Measurements from ENCODE around the gene PLCB2. TPM values are rescaled to one million over a fixed set of nuclear protein-coding genes. Genes with fewer than 3 reads are reported as not detected.
A peak's percentile ranks its signal among the peaks of the same experiment; 100 is the strongest.

The PLCB2 gene
- total and polyA plus RNA-seq, 7 experiments from 2014 or later = 19.8 to 359 (median 181) TPM

DNA sequence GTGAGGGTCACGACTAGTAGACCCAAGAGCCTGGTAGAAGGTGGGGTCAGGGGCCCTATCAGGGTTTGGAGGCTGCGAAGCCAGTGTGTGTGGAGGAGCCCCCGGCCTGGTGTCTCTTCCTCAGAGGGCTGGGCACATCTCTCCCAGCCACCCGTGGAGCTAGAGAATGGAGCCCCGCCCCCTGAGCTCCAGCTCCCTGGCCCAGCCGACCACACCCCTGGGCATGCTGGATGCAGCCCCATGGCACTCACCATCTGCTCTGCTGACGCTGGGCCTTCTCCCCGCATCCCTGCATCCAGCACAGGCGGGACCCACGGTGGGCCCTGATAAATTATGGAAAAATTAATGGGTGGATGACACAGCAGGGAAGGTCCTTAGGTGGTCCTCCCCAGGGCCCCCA lies 42.4 kb downstream of the PLCB2 start:
- Histone ChIP-seq H3K4me1 (ENCODE audit: control insufficient read depth in 2 of 2, insufficient read depth in 2 of 2, low read length in 2 of 2) (no peaks in the 10 kb centered on the region), H3K4me3 (ENCODE audit: low read length) (no peak overlapping the region), H3K27me3 (ENCODE audit: control insufficient read depth in 2 of 2, insufficient read depth in 2 of 2, low read length in 2 of 2) (no peaks in the 10 kb centered on the region), H3K9me3 (ENCODE audit: control insufficient read depth in 2 of 3, low read length in 3 of 3) (no peaks in the 10 kb centered on the region), H3K36me3 (ENCODE audit: control insufficient read depth in 2 of 3, insufficient read depth in 3 of 3, low read length in 3 of 3) (no peaks in the 10 kb centered on the region), H3K27ac (ENCODE audit: low read depth, low read length) (no peak overlapping the region)
- no peak for ATAC-seq
- Mint-ChIP-seq H3K4me1 (peaks cover 0 to 2% (median 0%) of the 10 kb centered on the region in 7 donors), H3K36me3 (no peaks in the 10 kb centered on the region), H3K27ac (no peak overlapping the region), H3K27me3 (peaks cover 0 to 15% (median 0%) of the 10 kb centered on the region in 5 donors), H3K4me3 (no peak overlapping the region), H3K9me3 (peaks cover 0 to 1% (median 0%) of the 10 kb centered on the region in 11 donors)
- CTCF ChIA-PET = interaction anchor here (2.2 kb wide), 1 partner anchor 9 kb away, joined by 9 read pairs; no protein-coding TSS in a partner anchor
- no peak for DNase-seq
- intact Hi-C loops (cut with micrococcal nuclease) = no loop called here
- POLR2A ChIA-PET = no interaction called here

- Histone ChIP-seq H3K36me3 (ENCODE audit: control insufficient read depth in 2 of 3, insufficient read depth in 3 of 3, low read length in 3 of 3) (no peaks in the 10 kb centered on the region), H3K9me3 (ENCODE audit: control insufficient read depth in 2 of 3, low read length in 3 of 3) (no peaks in the 10 kb centered on the region), H3K4me1 (ENCODE audit: control insufficient read depth in 2 of 2, insufficient read depth in 2 of 2, low read length in 2 of 2) (no peaks in the 10 kb centered on the region), H3K4me3 (ENCODE audit: low read length) (no peak overlapping the region), H3K27me3 (ENCODE audit: control insufficient read depth in 2 of 2, insufficient read depth in 2 of 2, low read length in 2 of 2) (no peaks in the 10 kb centered on the region), H3K27ac (ENCODE audit: low read depth, low read length) (no peak overlapping the region)
- ATAC-seq (no peak), DNase-seq (no peak)
- ChIA-PET CTCF (interaction anchor here (0.9 to 2.2 kb wide), 2 partner anchors 10 to 73 kb away, joined by 5 to 9 read pairs; no protein-coding TSS in a partner anchor), POLR2A (no interaction called here)
- Mint-ChIP-seq H3K36me3 (no peaks in the 10 kb centered on the region), H3K4me1 (no peaks in the 10 kb centered on the region), H3K4me3 (no peak overlapping the region), H3K27ac (peak overlapping the region in 1 of 9 donors; percentile 41), H3K9me3 (peaks cover 0 to 1% (median 0%) of the 10 kb centered on the region in 11 donors), H3K27me3 (peaks cover 0 to 15% (median 0%) of the 10 kb centered on the region in 5 donors)
- intact Hi-C loops (cut with micrococcal nuclease) = no loop called here
Observed at GRCh38 chr15:40264321-40265153, 43.2 kb downstream of the PLCB2 start.

- Mint-ChIP-seq H3K4me1 (no peaks in the 10 kb centered on the region), H3K4me3 (no peak overlapping the region), H3K36me3 (no peaks in the 10 kb centered on the region), H3K9me3 (peaks cover 0 to 1% (median 0%) of the 10 kb centered on the region in 11 donors), H3K27ac (no peak overlapping the region), H3K27me3 (peaks cover 0 to 15% (median 0%) of the 10 kb centered on the region in 5 donors)
- Histone ChIP-seq H3K27me3 (ENCODE audit: control insufficient read depth in 2 of 2, insufficient read depth in 2 of 2, low read length in 2 of 2) (no peaks in the 10 kb centered on the region), H3K4me1 (ENCODE audit: control insufficient read depth in 2 of 2, insufficient read depth in 2 of 2, low read length in 2 of 2) (no peaks in the 10 kb centered on the region), H3K9me3 (ENCODE audit: control insufficient read depth in 2 of 3, low read length in 3 of 3) (no peaks in the 10 kb centered on the region), H3K4me3 (ENCODE audit: low read length) (no peak overlapping the region), H3K36me3 (ENCODE audit: control insufficient read depth in 2 of 3, insufficient read depth in 3 of 3, low read length in 3 of 3) (no peaks in the 10 kb centered on the region), H3K27ac (ENCODE audit: low read depth, low read length) (no peak overlapping the region)
- intact Hi-C loops (cut with micrococcal nuclease) = no loop called here
- ChIA-PET POLR2A (no interaction called here), CTCF (no interaction called here)
- no peak for ATAC-seq
- no peak for DNase-seq
Observed at GRCh38 chr15:40263024-40263754, 44.5 kb downstream of the PLCB2 start.

- Mint-ChIP-seq H3K4me1 (peaks cover 0 to 2% (median under 1%) of the 10 kb centered on the region in 7 donors), H3K27me3 (peaks cover 7 to 30% (median 15%) of the 10 kb centered on the region in 5 donors), H3K36me3 (no peaks in the 10 kb centered on the region), H3K4me3 (no peak overlapping the region), H3K27ac (no peak overlapping the region), H3K9me3 (peaks cover 0 to 1% (median 0%) of the 10 kb centered on the region in 11 donors)
- Histone ChIP-seq H3K9me3 (ENCODE audit: control insufficient read depth in 2 of 3, low read length in 3 of 3) (no peaks in the 10 kb centered on the region), H3K27ac (ENCODE audit: low read depth, low read length) (no peak overlapping the region), H3K4me1 (ENCODE audit: control insufficient read depth in 2 of 2, insufficient read depth in 2 of 2, low read length in 2 of 2) (peaks cover 0 to 5% of the 10 kb centered on the region in 2 donors), H3K36me3 (ENCODE audit: control insufficient read depth in 2 of 3, insufficient read depth in 3 of 3, low read length in 3 of 3) (no peaks in the 10 kb centered on the region), H3K4me3 (ENCODE audit: low read length) (no peak overlapping the region), H3K27me3 (ENCODE audit: control insufficient read depth in 2 of 2, insufficient read depth in 2 of 2, low read length in 2 of 2) (no peaks in the 10 kb centered on the region)
- intact Hi-C loops (cut with micrococcal nuclease) = no loop called here
- ChIA-PET CTCF (interaction anchor here (0.7 kb wide), 1 partner anchor 14 kb away, joined by 3 read pairs; no protein-coding TSS in a partner anchor), POLR2A (no interaction called here)
- ATAC-seq = no peak
- no peak for DNase-seq
Observed at GRCh38 chr15:40259021-40259420, 48.7 kb downstream of the PLCB2 start.

GRCh38 chr15:40258544-40258943 lies 49.2 kb downstream of the PLCB2 start:
- peaks cover 11 to 32% (median 20%) of the 10 kb centered on the region in 5 donors for H3K27me3 Mint-ChIP-seq
- Histone ChIP-seq H3K36me3 (ENCODE audit: control insufficient read depth in 2 of 3, insufficient read depth in 3 of 3, low read length in 3 of 3) (no peaks in the 10 kb centered on the region), H3K27me3 (ENCODE audit: control insufficient read depth in 2 of 2, insufficient read depth in 2 of 2, low read length in 2 of 2) (no peaks in the 10 kb centered on the region), H3K27ac (ENCODE audit: low read depth, low read length) (no peak overlapping the region), H3K4me1 (ENCODE audit: control insufficient read depth in 2 of 2, insufficient read depth in 2 of 2, low read length in 2 of 2) (peaks cover 0 to 5% of the 10 kb centered on the region in 2 donors), H3K4me3 (ENCODE audit: low read length) (no peak overlapping the region), H3K9me3 (ENCODE audit: control insufficient read depth in 2 of 3, low read length in 3 of 3) (no peaks in the 10 kb centered on the region)
- ATAC-seq = no peak
- DNase-seq = no peak
- POLR2A ChIA-PET = no interaction called here
- peaks cover 0 to 6% (median 5%) of the 10 kb centered on the region in 7 donors for H3K4me1 Mint-ChIP-seq
- H3K27ac Mint-ChIP-seq = no peak overlapping the region
- peaks cover 0 to 1% (median 0%) of the 10 kb centered on the region in 11 donors for H3K9me3 Mint-ChIP-seq
- CTCF ChIA-PET = interaction anchor here (0.7 kb wide), 1 partner anchor 14 kb away, joined by 3 read pairs; no protein-coding TSS in a partner anchor
- H3K4me3 Mint-ChIP-seq = no peak overlapping the region
- intact Hi-C loops (cut with micrococcal nuclease) = no loop called here
- H3K36me3 Mint-ChIP-seq = no peaks in the 10 kb centered on the region

DNA sequence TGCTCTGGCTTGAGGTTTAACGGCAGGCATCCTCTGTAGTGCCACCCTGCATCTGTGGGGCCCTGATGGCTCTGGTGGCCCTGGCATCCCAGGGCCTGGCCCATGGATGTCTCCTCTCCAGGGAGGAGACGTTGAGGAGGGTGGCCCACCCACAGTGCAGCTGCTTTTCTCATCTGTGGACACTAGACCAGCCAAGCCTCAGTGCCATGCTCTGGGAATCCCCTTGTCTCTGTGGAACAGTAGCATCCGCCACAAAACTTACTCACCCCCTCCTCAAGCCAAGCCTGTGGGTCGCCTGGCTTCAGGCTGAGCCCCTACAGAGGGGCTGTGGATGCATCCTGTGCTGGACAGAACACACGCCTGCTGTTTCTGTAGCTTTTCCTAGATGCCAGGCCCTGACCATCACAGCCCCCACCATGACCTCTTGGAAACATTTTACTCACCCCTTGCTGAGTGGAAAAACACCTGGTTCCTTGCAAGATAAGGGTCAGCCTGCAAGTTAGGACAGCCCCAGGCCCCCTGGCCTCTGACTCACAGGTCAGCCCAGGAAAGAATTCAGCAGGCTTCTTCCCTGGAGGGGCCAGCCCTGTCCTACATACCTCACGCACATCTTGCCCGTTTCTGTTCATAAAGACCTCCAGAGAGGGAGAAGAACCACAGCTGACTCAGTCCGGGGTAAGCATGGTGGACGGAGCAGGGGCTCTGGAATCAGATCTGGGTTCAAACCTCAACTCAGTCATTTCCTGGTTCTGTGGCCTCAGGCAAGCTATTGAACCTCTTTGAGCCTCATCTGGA lies 49.9 kb downstream of the PLCB2 start:
- DNase-seq = no peak
- POLR2A ChIA-PET = no interaction called here
- Mint-ChIP-seq H3K27me3 (peaks cover 17 to 33% (median 26%) of the 10 kb centered on the region in 5 donors), H3K36me3 (no peaks in the 10 kb centered on the region), H3K27ac (no peak overlapping the region), H3K4me3 (no peak overlapping the region), H3K9me3 (peaks cover 0 to 1% (median 0%) of the 10 kb centered on the region in 11 donors), H3K4me1 (peaks cover 4 to 13% (median 9%) of the 10 kb centered on the region in 7 donors)
- Histone ChIP-seq H3K9me3 (ENCODE audit: control insufficient read depth in 2 of 3, low read length in 3 of 3) (no peaks in the 10 kb centered on the region), H3K4me3 (ENCODE audit: low read length) (no peak overlapping the region), H3K27me3 (ENCODE audit: control insufficient read depth in 2 of 2, insufficient read depth in 2 of 2, low read length in 2 of 2) (peaks cover 0 to 3% of the 10 kb centered on the region in 2 donors), H3K27ac (ENCODE audit: low read depth, low read length) (no peak overlapping the region), H3K4me1 (ENCODE audit: control insufficient read depth in 2 of 2, insufficient read depth in 2 of 2, low read length in 2 of 2) (peaks cover 0 to 5% of the 10 kb centered on the region in 2 donors), H3K36me3 (ENCODE audit: control insufficient read depth in 2 of 3, insufficient read depth in 3 of 3, low read length in 3 of 3) (no peaks in the 10 kb centered on the region)
- CTCF ChIA-PET = no interaction called here
- intact Hi-C loops (cut with micrococcal nuclease) = no loop called here
- no peak for ATAC-seq
